ENCODE measurements around the gene TAOK2. TPM values are rescaled to one million over a fixed set of nuclear protein-coding genes. Genes with fewer than 3 reads are reported as not detected.

The TAOK2 gene
- total RNA-seq, 1 donor from 2014 or later: 31.9 TPM

DNA sequence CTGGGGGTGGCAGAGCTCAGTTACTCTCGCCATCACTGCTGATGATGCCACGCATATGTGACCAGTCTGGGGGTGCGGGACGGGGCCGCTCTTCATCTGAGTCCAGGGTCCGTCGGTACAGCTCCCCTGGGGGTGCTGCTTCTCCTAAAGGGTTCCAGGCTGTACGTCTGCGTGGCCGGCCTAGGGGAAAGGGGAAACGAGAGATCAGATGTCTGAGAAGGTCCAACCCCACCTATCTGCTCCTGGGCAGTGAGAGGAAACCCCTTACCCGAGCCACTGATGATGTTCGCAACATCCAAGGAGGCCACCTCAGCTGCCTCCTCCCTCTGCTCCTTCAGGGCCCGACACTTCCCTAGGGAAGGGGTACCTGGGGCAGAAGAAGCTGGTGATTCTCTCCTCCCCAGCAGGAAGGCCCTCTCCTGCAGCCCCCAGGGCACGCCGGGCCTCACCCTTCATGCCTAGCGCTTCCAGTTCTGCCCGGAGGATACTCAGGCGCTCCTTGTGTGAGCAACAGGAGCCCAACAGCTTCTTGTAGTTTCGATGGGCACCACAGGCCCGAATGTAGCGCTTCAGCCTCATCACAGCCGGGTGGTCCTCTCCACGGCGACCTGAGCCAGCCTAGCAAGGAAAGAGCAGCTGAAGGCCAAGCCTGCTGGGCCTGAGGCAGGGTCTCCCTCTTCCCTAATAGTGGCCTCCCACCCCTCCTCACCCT is 19.7 kb downstream of the TAOK2 start:
- DNase-seq (ENCODE audit: low read depth): no peak
- TF ChIP-seq CTCF (conservative IDR thresholded peaks at IDR 0.05; ENCODE audit: low read depth, low read length): no peak
- H3K4me3 ChIP-seq (ENCODE audit: low read depth, low read length): no peak overlapping the region

DNA sequence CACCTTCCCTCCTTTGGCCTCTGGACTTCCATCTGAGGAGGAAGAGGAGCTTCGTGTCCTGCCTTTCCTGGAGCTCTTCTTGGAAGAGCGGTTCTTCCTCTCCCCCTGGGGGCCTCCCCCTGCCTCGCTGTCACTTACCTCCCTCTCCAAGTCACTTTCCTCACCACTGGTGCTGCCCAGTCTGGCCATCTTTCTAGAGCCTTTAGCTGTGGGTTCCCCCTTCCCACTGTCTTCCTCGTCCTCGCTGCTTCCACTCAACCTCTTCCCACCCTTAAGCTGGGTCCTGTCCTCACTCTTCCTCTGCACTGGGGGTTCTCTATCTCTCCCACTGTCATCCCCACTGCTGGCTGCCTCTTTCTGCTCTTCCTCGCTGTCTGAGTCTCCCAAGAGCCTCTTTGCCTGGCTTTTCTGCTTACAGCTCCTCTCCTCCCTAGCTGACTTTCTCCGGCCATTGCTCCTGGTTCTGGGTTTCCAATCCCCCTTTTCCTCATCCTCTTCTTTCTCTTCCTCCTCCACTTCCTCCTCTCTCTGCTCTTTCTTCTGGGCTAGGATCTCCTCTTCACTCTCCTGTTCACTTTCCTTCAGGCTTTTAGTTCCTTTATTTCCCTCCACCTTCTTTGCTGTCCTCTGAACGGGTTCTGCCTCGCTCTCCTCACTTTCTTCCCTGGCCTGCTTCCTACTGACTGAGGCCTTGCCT is 20.4 kb downstream of the TAOK2 start:
- no peak overlapping the region for H3K4me3 ChIP-seq (ENCODE audit: low read depth, low read length)
- no peak for TF ChIP-seq CTCF (conservative IDR thresholded peaks at IDR 0.05; ENCODE audit: low read depth, low read length)
- no peak for DNase-seq (ENCODE audit: low read depth)

DNA sequence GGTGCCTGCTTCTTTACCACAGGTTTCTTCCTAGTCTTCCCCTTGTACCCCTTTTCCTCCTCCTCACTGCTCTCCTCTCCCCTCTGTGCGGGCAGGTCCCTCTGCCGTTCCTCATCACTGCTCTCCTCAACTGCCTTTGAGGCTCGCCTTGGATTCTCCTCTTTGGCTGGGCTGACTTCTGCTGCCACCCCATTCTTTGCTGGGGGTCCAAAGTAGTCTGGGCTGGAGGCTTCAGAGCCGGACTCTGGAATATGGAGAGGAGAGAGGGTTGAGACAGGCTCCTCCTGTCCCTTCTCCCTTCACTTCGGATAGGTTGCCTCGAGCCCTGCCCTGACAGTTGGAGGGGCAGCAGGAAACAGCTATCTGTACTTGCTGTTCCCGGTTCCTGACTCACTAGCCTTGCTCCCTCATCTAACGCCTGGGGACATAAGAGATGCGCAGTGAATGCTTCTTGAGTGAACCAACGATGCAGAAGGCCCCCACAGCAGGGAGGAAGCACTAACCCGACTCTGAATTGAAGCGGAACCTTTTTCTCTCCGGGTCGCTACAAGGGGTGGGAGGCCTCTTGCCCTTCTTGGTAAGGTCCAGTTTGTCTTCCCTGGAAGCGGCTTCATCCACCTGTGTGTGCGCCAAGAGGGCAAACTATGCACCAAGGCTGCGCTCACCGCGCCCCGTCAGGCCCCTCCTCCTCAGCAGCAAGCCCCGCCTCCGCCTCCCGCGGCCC is 21.1 kb downstream of the TAOK2 start:
- peak overlapping the region; percentile 97 for H3K4me3 ChIP-seq (ENCODE audit: low read depth, low read length)
- no peak for TF ChIP-seq CTCF (conservative IDR thresholded peaks at IDR 0.05; ENCODE audit: low read depth, low read length)
- no peak for DNase-seq (ENCODE audit: low read depth)

DNA sequence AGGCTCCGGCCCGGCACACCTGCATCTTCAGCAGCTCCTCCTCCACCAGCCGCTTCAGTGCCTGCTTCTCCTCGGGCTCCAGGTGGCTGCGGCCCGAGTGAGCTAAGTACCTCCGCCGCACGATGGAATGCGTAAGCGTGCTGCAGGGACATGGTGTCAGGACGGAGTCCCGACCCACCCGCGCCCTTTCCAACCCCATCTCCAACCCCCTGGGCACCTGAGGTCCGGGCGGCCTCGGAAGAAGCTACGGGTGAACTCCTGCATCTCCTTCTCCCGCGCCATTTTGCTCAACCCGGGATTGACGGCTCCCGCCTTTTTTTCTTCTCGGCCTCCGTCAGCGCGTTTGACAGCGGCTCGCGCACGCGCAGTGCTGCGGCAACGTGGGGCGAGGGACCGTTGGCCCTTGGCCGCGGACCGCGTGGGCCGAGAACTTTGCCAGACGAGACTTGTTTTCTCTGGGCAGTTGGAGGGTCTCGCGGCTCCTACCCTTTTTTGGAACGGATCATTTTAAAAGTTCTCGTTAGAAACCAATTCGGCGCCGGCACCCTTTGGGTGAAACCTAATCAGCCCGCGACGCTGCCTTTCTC is 21.7 kb downstream of the TAOK2 start, which contains the start of gene HIRIP3:
Gene HIRIP3, minus strand, starts transcription at position 294 of the 587 bp plus-strand sequence. Its CDS starts 12 bp downstream, at position 282.
- peak within 1 kb of the TSS; percentile 97 for H3K4me3 ChIP-seq (ENCODE audit: low read depth, low read length)
- peak; percentile 18 for DNase-seq (ENCODE audit: low read depth)
- TF ChIP-seq CTCF (conservative IDR thresholded peaks at IDR 0.05; ENCODE audit: low read depth, low read length): no peak

GRCh38 chr16:29995911-29996765 is 22.5 kb downstream of the TAOK2 start, which contains the start of gene INO80E:
INO80E (plus strand) TSS chr16:29996241; CDS start chr16:29996311, 70 bp downstream.
- TF ChIP-seq CTCF (conservative IDR thresholded peaks at IDR 0.05; ENCODE audit: low read depth, low read length): no peak
- DNase-seq (ENCODE audit: low read depth): peak; percentile 46
- peak within 1 kb of the TSS; percentile 97 for H3K4me3 ChIP-seq (ENCODE audit: low read depth, low read length)

DNA sequence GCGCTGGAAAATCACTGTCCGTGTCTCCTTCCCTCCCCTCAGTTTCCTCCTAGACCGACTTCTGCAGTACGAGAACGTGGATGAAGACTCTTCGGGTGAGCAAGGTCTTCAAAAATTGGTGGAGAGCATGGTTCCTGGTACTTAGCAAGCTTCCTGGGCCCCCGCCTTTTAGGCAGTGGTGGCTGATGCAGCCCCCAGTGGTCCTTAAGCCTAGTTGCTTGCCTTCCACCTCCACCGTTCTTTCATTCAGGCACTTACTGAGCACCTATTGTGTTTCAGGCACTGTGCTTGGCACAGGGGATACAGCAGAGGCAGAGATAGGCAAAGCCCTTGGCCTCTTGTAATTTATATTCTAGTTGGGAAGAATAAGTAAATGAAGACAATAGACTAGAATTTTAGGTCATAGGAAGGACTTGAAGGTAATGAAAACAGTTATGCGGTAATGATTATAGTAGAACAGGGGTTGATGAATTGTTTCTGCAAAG is 23.1 kb downstream of the TAOK2 start:
- H3K4me3 ChIP-seq (ENCODE audit: low read depth, low read length): peak overlapping the region; percentile 97
- no peak for TF ChIP-seq CTCF (conservative IDR thresholded peaks at IDR 0.05; ENCODE audit: low read depth, low read length)
- DNase-seq (ENCODE audit: low read depth): no peak
